ENCODE results near the gene RDM1.

- TF ChIP-seq CTCF (IDR thresholded peaks at IDR 0.05) = no peak
- TF ChIP-seq POLR2A (IDR thresholded peaks at IDR 0.05; ENCODE audit: low read depth) = no peak
- TF ChIP-seq POLR2AphosphoS5 (IDR thresholded peaks at IDR 0.05) = no peak
- no peak for TF ChIP-seq EP300 (IDR thresholded peaks at IDR 0.05)
Measured at GRCh38 chr17:35973333-35974260, 43.0 kb upstream of the RDM1 start.
